Stimulated activated naive CD8-positive, alpha-beta T cell treated with anti-CD3 and anti-CD28 coated beads, Interleukin-15, Interleukin-2, amounts not matched to agents 100 ng/mL and 50 ng/mL, for 24 hours (primary cell): ENCODE data around the gene ATP8B4.

ENCODE experiments used
- H3K27ac Mint-ChIP-seq: one replicate; pipeline ENCODE4 v1.8.0; 2021; ENCODE audit warnings: mild to moderate bottlenecking, mixed read lengths
- H3K27me3 Mint-ChIP-seq: one replicate; pipeline ENCODE4 v1.8.0; 2021; ENCODE audit warnings: mixed read lengths
- H3K36me3 Mint-ChIP-seq: one replicate; pipeline ENCODE4 v1.8.0; 2021; ENCODE audit warnings: low read depth, mixed read lengths
- H3K4me1 Mint-ChIP-seq: one replicate; pipeline ENCODE4 v1.8.0; 2021; ENCODE audit warnings: low read depth, mixed read lengths
- H3K4me3 Mint-ChIP-seq: one replicate; pipeline ENCODE4 v1.8.0; 2021; ENCODE audit warnings: mild to moderate bottlenecking, mixed read lengths
- H3K9me3 Mint-ChIP-seq: one replicate; pipeline ENCODE4 v1.8.0; 2021; ENCODE audit warnings: mixed read lengths

Gene ATP8B4

DNA sequence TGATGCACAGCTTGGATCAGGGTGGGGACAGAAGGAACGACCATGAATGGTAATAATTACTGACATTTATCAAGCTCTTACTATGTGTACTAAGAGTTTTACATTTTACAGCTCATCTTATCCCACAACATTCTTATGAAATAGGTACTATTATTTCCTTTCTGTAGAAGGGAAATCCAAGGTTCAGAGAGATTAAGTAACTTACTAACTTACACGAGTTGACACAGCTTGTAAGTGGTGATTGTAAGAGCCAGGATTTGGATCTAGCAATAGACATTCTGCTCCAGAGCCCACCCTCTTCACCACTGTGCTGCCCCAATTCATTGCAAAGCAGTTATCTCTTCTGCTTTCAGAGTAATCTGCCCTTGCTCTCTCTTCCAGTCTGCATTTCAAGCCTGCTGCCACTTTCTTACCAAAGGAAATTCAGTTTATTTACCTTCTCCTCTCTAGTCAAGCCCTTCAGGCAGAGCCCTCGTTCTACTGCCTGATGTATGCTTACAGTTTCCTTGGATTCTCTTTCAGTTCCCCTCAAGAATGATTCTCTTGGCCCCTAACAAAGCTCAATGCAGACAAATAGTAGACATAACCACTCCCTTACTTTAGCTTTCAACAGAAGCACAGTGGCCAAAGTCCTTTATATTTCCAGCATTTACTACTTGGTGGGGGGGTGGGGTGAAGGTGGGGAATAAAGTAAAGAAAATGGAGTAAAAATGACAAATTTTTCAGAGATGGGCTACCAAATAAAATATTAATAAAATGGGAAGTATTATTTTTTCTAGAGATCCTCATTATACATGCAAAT is 65.8 kb downstream of the ATP8B4 start:
- Mint-ChIP-seq H3K9me3 (no peaks in the 10 kb centered on the region), H3K27ac (no peak overlapping the region), H3K4me3 (no peak overlapping the region), H3K4me1 (peaks cover 9% of the 10 kb centered on the region), H3K27me3 (peaks cover 4% of the 10 kb centered on the region), H3K36me3 (no peaks in the 10 kb centered on the region)

GRCh38 chr15:50051811-50052419 is 67.1 kb downstream of the ATP8B4 start:
- Mint-ChIP-seq H3K4me3 (no peak overlapping the region), H3K27me3 (peaks cover 4% of the 10 kb centered on the region), H3K9me3 (no peaks in the 10 kb centered on the region), H3K4me1 (peaks cover 12% of the 10 kb centered on the region), H3K36me3 (no peaks in the 10 kb centered on the region), H3K27ac (no peak overlapping the region)

DNA sequence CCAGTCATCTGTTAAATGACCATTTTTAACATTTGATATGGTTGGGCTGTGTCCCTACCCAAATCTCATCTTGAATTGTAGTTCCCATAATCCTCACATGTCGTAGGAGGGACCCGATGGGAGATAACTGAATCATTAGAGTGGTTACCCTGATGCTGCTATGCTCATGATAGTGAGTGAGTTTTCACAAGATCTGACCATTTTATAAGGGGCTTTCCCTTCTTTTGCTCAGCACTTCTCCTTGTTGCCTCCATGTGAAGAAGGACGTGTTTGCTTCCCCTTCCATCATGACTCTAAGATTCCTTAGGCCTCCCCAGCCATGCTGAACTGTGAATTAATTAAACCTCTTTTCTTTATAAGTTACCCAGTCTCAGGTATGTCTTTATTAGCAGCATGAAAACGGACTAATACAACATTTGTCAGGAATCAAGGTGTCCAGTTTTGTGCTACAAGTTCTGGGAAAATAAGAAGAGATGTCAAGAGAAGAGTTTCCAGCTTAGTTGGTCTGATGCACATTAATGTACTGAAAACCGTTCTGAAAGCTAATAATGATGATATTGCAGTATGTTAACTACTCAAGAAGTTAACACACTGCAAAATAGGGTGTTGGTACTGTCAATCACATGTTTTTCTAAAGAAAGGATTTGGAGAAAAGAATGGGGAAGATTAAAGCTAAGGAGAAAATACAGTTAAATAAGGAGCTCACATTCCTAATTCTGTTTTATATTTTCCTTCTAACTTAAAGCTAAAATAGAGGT is 67.9 kb downstream of the ATP8B4 start:
- Mint-ChIP-seq H3K27ac (no peak overlapping the region), H3K36me3 (no peaks in the 10 kb centered on the region), H3K4me1 (peaks cover 18% of the 10 kb centered on the region), H3K27me3 (peaks cover 4% of the 10 kb centered on the region), H3K9me3 (no peaks in the 10 kb centered on the region), H3K4me3 (no peak overlapping the region)

DNA sequence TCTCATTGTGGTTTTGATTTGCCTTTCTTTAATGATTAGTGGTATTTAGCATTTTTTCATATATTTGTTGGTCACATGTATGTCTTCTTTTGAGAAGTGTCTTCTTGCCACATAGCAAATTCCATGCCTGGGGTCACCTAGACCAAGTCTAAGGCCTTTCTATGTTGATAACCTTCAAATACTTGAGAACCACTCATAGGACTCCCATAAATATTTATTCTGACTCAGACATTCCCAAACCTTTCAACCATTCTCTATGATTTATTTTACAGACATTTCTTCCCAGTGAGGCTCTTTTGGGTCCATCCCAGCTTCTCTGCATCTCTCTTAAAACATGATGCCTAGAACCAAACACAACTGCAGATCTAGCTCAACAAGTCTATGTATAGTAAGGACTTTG is 69.2 kb downstream of the ATP8B4 start:
- no peak overlapping the region for H3K4me3 Mint-ChIP-seq
- peaks cover 12% of the 10 kb centered on the region for H3K4me1 Mint-ChIP-seq
- no peaks in the 10 kb centered on the region for H3K9me3 Mint-ChIP-seq
- no peaks in the 10 kb centered on the region for H3K36me3 Mint-ChIP-seq
- H3K27me3 Mint-ChIP-seq, result peaks cover 4% of the 10 kb centered on the region
- no peak overlapping the region for H3K27ac Mint-ChIP-seq

- H3K4me1 Mint-ChIP-seq, result peaks cover 12% of the 10 kb centered on the region
- H3K27me3 Mint-ChIP-seq, result peaks cover 4% of the 10 kb centered on the region
- H3K4me3 Mint-ChIP-seq, result no peak overlapping the region
- peaks cover 11% of the 10 kb centered on the region for H3K36me3 Mint-ChIP-seq
- no peak overlapping the region for H3K27ac Mint-ChIP-seq
- peaks cover 6% of the 10 kb centered on the region for H3K9me3 Mint-ChIP-seq
Observed at GRCh38 chr15:50046867-50047266, 72.2 kb downstream of the ATP8B4 start.

- peaks cover 11% of the 10 kb centered on the region for H3K36me3 Mint-ChIP-seq
- H3K4me3 Mint-ChIP-seq, result no peak overlapping the region
- H3K27ac Mint-ChIP-seq, result peak overlapping the region; percentile 54
- H3K9me3 Mint-ChIP-seq, result peaks cover 9% of the 10 kb centered on the region
- peaks cover 12% of the 10 kb centered on the region for H3K4me1 Mint-ChIP-seq
- H3K27me3 Mint-ChIP-seq, result peaks cover 4% of the 10 kb centered on the region
Observed at GRCh38 chr15:50046159-50046558, 72.9 kb downstream of the ATP8B4 start.

DNA sequence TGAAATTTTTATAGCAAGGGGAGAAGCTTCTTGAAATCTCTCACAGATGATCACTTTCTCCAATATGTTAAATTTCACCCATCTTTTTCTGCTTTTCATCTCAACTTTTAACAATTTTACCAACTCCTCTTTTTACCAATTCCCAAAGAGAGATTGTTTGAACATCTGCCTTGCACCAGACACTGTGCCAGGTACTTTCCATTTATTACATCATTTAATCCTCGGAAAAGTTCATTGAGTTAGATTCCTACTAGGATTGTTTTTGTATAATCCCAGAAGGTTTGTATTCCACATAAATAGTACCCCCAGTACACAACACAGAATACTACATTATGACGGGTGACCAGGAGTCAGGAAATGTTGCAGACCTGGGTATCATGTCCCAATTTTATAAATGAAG is 74.1 kb downstream of the ATP8B4 start:
- Mint-ChIP-seq H3K36me3 (peaks cover 11% of the 10 kb centered on the region), H3K4me1 (peaks cover 12% of the 10 kb centered on the region), H3K27me3 (peaks cover 1% of the 10 kb centered on the region), H3K27ac (no peak overlapping the region), H3K4me3 (no peak overlapping the region), H3K9me3 (peaks cover 12% of the 10 kb centered on the region)

DNA sequence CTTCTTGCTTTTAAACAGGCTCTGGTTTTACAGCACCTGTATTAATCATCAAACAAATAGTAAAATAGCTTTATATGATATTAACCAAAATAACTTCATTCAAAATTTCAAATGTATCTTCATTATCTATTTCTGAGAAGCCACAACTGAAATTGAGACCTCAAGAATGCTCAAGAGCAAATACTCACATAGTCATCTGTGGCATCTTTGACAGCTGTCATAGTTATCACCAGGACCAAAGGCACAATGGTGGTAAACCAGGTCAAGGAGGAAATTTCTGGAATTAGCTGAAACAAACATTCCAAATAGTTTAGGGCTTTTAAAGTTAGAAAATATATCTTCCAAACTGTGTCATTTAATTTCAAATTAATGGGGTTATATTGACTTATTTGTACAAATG is 74.6 kb downstream of the ATP8B4 start:
- Mint-ChIP-seq H3K27me3 (no peaks in the 10 kb centered on the region), H3K27ac (no peak overlapping the region), H3K9me3 (peaks cover 12% of the 10 kb centered on the region), H3K36me3 (peaks cover 11% of the 10 kb centered on the region), H3K4me1 (peaks cover 12% of the 10 kb centered on the region), H3K4me3 (no peak overlapping the region)

DNA sequence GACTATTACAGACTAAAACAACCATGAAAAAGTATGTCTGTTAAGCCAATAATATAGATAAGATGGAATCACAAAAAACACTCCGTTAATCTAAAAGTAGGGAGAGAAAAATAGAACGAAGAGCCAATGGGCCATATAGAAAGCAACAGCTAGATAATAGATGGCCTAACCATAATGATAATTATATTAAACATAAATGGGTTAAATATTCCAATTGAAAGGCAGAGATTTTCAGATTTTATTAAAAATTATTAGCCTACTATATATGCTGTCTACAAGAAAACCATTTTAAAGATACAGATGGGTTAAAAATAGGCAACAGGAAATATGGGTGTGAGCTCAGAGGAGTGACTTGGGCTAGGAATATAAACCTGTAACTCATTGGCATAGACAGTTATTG is 76.3 kb downstream of the ATP8B4 start:
- no peak overlapping the region for H3K4me3 Mint-ChIP-seq
- H3K27me3 Mint-ChIP-seq, result no peaks in the 10 kb centered on the region
- peaks cover 12% of the 10 kb centered on the region for H3K4me1 Mint-ChIP-seq
- peaks cover 11% of the 10 kb centered on the region for H3K36me3 Mint-ChIP-seq
- H3K27ac Mint-ChIP-seq, result no peak overlapping the region
- H3K9me3 Mint-ChIP-seq, result peaks cover 12% of the 10 kb centered on the region

GRCh38 chr15:50030456-50030855 is 88.6 kb downstream of the ATP8B4 start:
- Mint-ChIP-seq H3K4me1 (no peaks in the 10 kb centered on the region), H3K27me3 (peaks cover 15% of the 10 kb centered on the region), H3K9me3 (no peaks in the 10 kb centered on the region), H3K27ac (no peak overlapping the region), H3K36me3 (no peaks in the 10 kb centered on the region), H3K4me3 (no peak overlapping the region)

DNA sequence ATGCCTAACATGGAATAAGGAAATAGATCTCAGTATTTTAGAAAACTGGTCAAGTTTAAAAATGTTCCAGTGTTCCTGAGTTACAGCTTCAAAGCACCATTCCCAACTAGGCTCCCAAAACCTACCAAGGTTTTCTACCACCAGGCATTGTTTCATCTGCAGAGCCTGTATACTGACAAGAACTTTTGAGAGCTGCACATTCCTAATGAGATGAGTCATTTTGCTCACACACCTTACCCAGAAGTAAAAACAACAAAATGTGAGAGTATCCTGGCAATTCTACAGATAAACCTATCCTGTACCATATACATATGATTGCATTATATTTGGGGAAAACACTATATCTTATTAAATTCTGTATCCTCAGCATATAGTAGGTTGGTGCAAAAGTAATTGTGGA is 90.7 kb downstream of the ATP8B4 start:
- H3K4me3 Mint-ChIP-seq, result no peak overlapping the region
- H3K27ac Mint-ChIP-seq, result no peak overlapping the region
- no peaks in the 10 kb centered on the region for H3K36me3 Mint-ChIP-seq
- H3K9me3 Mint-ChIP-seq, result no peaks in the 10 kb centered on the region
- H3K4me1 Mint-ChIP-seq, result no peaks in the 10 kb centered on the region
- H3K27me3 Mint-ChIP-seq, result peaks cover 12% of the 10 kb centered on the region

GRCh38 chr15:50024281-50024680 is 94.8 kb downstream of the ATP8B4 start:
- H3K9me3 Mint-ChIP-seq, result no peaks in the 10 kb centered on the region
- H3K36me3 Mint-ChIP-seq, result no peaks in the 10 kb centered on the region
- no peak overlapping the region for H3K4me3 Mint-ChIP-seq
- H3K27me3 Mint-ChIP-seq, result no peaks in the 10 kb centered on the region
- H3K4me1 Mint-ChIP-seq, result no peaks in the 10 kb centered on the region
- no peak overlapping the region for H3K27ac Mint-ChIP-seq

GRCh38 chr15:50018491-50018890 is 100.5 kb downstream of the ATP8B4 start:
- no peak overlapping the region for H3K4me3 Mint-ChIP-seq
- peaks cover 3% of the 10 kb centered on the region for H3K27me3 Mint-ChIP-seq
- H3K4me1 Mint-ChIP-seq, result no peaks in the 10 kb centered on the region
- H3K36me3 Mint-ChIP-seq, result no peaks in the 10 kb centered on the region
- no peaks in the 10 kb centered on the region for H3K9me3 Mint-ChIP-seq
- no peak overlapping the region for H3K27ac Mint-ChIP-seq

DNA sequence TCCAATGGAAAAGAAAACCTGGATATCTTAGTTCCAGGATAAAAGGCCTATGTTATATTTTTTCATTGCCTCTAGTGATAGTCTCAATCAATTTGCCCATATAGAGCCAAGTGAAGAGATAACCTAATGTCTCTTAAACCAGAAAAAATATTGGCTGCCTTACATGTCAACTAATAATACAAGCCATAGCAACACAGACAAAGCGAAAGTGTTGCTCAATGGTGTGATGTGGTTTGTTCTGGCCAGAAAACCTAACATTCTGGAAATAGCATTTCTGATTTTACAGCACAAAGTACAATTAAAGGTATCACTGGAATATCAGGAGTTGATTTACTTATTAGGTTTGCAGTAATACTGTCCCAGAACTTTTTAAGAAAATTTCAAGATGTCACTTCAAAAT is 101.5 kb downstream of the ATP8B4 start:
- H3K27me3 Mint-ChIP-seq, result peaks cover 3% of the 10 kb centered on the region
- H3K9me3 Mint-ChIP-seq, result no peaks in the 10 kb centered on the region
- no peaks in the 10 kb centered on the region for H3K36me3 Mint-ChIP-seq
- no peaks in the 10 kb centered on the region for H3K4me1 Mint-ChIP-seq
- no peak overlapping the region for H3K27ac Mint-ChIP-seq
- no peak overlapping the region for H3K4me3 Mint-ChIP-seq

- H3K27ac Mint-ChIP-seq, result no peak overlapping the region
- H3K36me3 Mint-ChIP-seq, result no peaks in the 10 kb centered on the region
- H3K27me3 Mint-ChIP-seq, result peaks cover 3% of the 10 kb centered on the region
- no peaks in the 10 kb centered on the region for H3K4me1 Mint-ChIP-seq
- no peak overlapping the region for H3K4me3 Mint-ChIP-seq
- H3K9me3 Mint-ChIP-seq, result no peaks in the 10 kb centered on the region
Observed at GRCh38 chr15:50016951-50017350, 102.1 kb downstream of the ATP8B4 start.
